ENCODE data around the gene ZFYVE19.

ZFYVE19 gene

GRCh38 chr15:40776537-40777141 lies 30.2 kb upstream of the ZFYVE19 start:
- no peak for DNase-seq

- peak; percentile 81 for DNase-seq
Measured at GRCh38 chr15:40782609-40783227, 24.2 kb upstream of the ZFYVE19 start.

- no peak for DNase-seq
Measured at GRCh38 chr15:40785164-40785563, 21.7 kb upstream of the ZFYVE19 start.

GRCh38 chr15:40785814-40786213 lies 21.1 kb upstream of the ZFYVE19 start:
- DNase-seq: no peak

GRCh38 chr15:40787344-40787841 lies 19.5 kb upstream of the ZFYVE19 start:
- DNase-seq: peak; percentile 70

- DNase-seq: no peak
Measured at GRCh38 chr15:40787991-40788390, 18.9 kb upstream of the ZFYVE19 start.

GRCh38 chr15:40789119-40789518 lies 17.8 kb upstream of the ZFYVE19 start:
- no peak for DNase-seq

- DNase-seq: no peak
Measured at GRCh38 chr15:40789999-40790398, 16.9 kb upstream of the ZFYVE19 start.

GRCh38 chr15:40790718-40791117 lies 16.2 kb upstream of the ZFYVE19 start:
- DNase-seq: no peak

- no peak for DNase-seq
Measured at GRCh38 chr15:40792394-40792793, 14.5 kb upstream of the ZFYVE19 start.

- DNase-seq: no peak
Measured at GRCh38 chr15:40793216-40793989, 13.5 kb upstream of the ZFYVE19 start.

- no peak for DNase-seq
Measured at GRCh38 chr15:40796041-40796440, 10.8 kb upstream of the ZFYVE19 start.

GRCh38 chr15:40796512-40796911 lies 10.4 kb upstream of the ZFYVE19 start:
- DNase-seq: no peak

- DNase-seq: no peak
Measured at GRCh38 chr15:40799523-40799922, 7.4 kb upstream of the ZFYVE19 start.

GRCh38 chr15:40803076-40803475 lies 3.8 kb upstream of the ZFYVE19 start:
- DNase-seq: no peak

- no peak for DNase-seq
Measured at GRCh38 chr15:40803688-40804087, 3.2 kb upstream of the ZFYVE19 start.

- no peak for DNase-seq
Measured at GRCh38 chr15:40806672-40807027, 239 bp upstream of the ZFYVE19 start.

- DNase-seq: no peak
Measured at GRCh38 chr15:40807888-40808461, 1.1 kb downstream of the ZFYVE19 start.

- no peak for DNase-seq
Measured at GRCh38 chr15:40808861-40809450, 2.1 kb downstream of the ZFYVE19 start.

GRCh38 chr15:40812721-40813425 lies 6.0 kb downstream of the ZFYVE19 start:
- no peak for DNase-seq

GRCh38 chr15:40815042-40815698 lies 8.3 kb downstream of the ZFYVE19 start:
- no peak for DNase-seq

- DNase-seq: no peak
Measured at GRCh38 chr15:40819048-40819447, 12.2 kb downstream of the ZFYVE19 start.
